Activated T-cell treated with anti-CD3 and anti-CD28 coated beads for 24 hours (primary cell): ENCODE results near the gene TACR1.
"Not testable (repeated sequence)": the region's sequence is repeated elsewhere in the genome, so short reads cannot be mapped to it uniquely, and the experiment has no call there.

ENCODE experiments used
- DNase-seq: peaks from one replicate; pipeline ENCODE4 v3.0.0-alpha.2; 2020; ENCODE audit warnings: low read depth

TACR1 gene, protein sequence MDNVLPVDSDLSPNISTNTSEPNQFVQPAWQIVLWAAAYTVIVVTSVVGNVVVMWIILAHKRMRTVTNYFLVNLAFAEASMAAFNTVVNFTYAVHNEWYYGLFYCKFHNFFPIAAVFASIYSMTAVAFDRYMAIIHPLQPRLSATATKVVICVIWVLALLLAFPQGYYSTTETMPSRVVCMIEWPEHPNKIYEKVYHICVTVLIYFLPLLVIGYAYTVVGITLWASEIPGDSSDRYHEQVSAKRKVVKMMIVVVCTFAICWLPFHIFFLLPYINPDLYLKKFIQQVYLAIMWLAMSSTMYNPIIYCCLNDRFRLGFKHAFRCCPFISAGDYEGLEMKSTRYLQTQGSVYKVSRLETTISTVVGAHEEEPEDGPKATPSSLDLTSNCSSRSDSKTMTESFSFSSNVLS

GRCh38 chr2:75199428-75200011, at the start of gene TACR1:
TSS of gene TACR1 (minus strand) at chr2:75199520. CDS start at chr2:75198934, 586 bp downstream.
- DNase-seq: peak; percentile 33

DNA sequence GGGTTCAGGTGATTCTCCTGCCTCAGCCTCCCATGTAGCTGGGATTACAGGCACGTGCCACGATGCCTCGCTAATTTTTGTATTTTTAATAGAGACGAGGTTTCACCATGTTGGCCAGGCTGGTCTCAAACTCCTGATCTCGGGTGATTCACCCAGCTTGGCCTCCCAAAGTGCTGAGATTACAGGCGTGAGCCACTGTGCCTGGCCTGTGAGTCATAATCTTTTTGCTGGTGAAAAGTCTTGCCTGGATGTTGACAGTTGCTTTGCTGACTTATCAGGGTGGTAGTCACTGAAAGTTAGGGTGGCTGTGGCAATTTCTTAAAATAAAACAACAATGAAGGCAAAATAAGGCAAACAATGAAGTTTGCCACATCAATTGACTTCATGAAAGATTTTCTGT, 49.3 kb upstream of the TACR1 start:
- not testable (repeated sequence) for DNase-seq

- DNase-seq: no peak
Measured at GRCh38 chr2:75246441-75247167, 47.3 kb upstream of the TACR1 start.

DNA sequence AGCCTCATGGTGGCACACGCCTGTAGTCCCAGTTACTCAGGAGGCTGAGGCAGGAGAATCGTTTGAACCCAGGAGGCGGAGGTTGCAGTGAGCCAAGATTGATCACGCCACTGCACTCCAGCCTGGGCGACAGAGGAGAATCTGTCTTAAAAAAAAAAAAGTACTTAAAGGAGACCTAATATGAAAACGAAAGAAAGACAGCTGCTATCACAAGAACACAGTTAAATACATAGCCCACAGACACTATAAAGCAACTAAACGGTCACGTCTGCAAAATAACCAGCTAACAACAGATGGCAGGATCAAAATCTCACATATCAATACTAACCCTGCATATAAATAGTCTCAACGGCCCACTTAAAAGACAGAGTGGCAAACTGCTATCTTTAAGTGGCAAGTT, 43.9 kb upstream of the TACR1 start:
- DNase-seq: no peak

DNA sequence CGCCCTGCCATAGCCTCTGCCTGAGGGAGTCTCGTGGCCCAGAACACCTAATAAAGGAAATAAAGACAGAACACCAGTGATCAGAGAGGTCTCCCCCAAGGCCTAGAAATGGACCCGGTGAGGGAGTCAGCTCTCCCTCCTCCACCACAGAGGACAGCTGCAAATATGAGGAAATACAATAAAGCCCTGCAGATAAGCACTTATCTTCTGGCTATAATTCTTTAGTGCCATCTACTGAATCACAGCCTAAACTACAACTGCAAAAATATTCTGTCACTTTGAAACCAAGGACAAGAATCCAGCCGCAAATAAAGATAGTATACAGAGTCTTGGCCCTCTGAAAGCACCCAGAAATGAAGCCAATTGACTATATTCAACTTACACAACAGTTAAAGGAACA, 42.4 kb upstream of the TACR1 start:
- DNase-seq: no peak

- DNase-seq: no peak
Measured at GRCh38 chr2:75238670-75239330, 39.5 kb upstream of the TACR1 start.

- no peak for DNase-seq
Measured at GRCh38 chr2:75237296-75237695, 38.0 kb upstream of the TACR1 start.

DNA sequence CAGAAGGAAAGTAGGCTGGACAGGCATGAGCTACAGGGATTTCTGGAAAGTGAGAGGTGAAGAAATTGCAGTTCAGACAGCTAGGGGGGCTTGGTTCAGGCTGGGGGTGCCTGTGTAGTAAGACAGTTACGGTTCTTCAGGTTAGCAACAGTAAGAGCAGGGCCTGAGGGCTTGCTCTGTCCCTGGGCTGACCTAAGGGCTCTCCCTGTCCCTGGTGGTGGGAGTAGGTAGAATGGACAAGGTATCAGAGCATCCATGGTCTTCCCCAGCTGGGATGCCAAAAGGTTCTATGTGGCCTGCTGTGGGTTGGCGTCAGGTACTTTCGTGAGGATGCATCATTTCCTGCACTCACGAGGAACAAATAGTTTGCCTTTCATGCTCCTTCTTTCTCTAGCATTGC, 34.6 kb upstream of the TACR1 start:
- DNase-seq: no peak

GRCh38 chr2:75226617-75227016, 27.3 kb upstream of the TACR1 start:
- DNase-seq: no peak

DNA sequence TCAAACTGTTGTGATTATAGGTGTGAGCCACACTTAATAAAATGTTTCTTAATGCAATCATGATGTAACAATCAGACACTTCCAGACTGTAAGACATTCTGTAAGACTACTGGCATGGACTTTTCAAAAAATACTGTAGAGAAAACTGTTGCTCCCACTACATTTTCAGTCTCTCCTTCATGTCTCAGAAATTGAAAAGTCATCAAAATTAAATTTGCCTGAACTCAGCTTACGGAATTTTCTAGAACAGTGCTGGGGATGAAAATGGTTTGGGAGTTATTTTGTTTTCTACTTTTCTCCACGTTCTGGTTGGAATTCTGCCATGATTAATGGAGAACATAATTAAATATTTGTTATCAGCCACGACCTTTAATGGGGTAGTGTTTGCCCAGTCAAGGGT, 26.8 kb upstream of the TACR1 start:
- no peak for DNase-seq

DNA sequence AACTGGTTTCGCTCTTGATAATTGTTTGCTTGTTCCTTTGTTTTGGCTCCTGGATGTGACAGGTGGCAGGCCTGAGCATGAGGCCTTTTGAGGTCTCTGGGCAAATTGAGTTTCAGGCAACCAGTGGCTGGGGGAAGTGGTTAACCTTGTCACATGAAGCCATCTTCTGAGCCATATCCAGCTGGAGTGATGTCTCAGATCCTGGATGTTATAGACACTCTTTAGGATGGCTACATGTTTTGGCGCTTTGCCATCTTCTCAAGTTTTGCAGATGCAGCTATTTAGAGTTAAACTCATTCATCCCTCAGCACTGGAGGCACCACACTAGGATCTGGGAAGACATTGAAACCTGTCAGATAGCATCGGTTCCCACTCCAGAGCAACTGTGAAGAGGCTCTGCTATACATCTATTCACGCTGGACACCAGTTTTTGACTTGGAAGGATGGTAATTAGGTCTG, 25.3 kb upstream of the TACR1 start:
- DNase-seq: no peak

DNA sequence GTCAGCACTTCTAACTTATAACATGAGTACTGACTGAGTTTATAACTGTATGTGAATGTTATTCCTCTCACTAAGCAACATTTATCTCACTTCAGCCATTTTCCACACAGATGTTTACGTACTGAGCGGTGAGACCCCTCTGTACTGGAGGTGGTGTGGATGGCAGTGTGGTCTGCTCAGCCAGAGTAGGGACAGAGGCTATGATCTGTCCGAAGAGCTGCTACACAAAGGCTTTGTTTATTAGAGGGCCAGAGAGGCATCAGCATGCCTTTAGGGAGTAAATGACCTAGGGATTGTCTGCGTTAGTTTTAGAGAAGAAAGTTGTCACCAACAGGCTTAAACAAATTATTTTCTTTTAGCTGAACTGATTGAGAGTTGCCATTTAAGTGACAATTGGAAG, 23.2 kb upstream of the TACR1 start:
- no peak for DNase-seq

- no peak for DNase-seq
Measured at GRCh38 chr2:75221862-75222261, 22.5 kb upstream of the TACR1 start.

DNA sequence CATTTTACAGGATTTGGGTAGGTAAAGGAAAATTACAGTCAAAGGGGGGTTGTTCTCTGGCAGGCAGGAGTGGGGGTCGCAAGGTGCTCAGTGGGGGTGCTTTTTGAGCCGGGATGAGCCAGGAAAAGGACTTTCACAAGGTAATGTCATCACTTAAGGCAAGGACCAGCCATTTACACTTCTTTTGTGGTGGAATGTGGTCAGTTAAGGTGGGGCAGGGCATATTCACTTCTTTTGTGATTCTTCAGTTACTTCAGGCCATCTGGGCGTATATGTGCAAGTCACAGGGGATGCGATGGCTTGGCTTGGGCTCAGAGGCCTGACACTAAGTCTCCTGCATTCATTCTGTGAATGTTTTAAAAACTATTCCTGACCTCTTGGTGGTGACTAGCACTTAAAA, 19.9 kb upstream of the TACR1 start:
- not testable (repeated sequence) for DNase-seq

DNA sequence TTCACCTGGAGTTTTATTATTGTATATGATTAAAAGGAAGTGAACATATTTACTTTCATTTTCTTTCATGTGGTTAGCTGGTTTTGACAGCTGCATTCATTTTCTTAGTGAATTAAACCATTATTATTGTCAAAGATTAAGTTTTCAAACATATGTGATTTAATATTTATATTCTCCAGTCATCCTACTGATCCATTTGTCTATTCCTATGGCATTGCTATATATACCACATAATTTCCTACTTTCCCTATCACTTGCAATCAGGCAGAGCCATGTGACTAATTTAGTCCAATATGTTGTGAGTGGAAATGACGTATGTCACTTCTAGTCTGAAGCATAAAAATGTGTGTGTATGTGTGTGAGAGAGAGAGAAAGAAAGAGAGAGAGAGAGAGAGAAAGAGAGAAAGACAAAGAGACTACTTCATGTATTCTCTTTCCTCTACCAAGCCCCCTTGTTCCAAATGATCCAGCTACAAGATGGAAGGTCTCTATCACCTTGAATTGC, 12.0 kb upstream of the TACR1 start:
- DNase-seq: no peak

DNA sequence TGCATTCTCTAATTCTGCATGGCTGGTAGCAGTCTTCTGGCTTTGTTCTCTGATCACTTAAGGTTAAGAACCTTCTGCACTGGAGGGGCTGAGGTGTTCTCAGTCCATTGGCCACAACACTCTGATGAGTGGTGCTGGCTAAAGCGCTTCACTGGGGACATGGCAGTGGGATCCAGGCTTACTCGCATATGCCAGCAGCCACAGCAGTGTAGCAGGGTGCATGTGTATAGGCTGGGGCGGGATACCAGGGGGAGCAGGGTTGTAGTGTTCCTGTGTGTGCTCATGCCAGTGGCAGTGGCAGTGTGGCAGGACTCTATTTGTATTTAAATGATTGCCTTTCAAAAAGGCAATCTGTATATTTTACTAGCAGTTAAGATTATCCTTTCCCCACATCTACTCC, 11.1 kb upstream of the TACR1 start:
- DNase-seq: no peak

DNA sequence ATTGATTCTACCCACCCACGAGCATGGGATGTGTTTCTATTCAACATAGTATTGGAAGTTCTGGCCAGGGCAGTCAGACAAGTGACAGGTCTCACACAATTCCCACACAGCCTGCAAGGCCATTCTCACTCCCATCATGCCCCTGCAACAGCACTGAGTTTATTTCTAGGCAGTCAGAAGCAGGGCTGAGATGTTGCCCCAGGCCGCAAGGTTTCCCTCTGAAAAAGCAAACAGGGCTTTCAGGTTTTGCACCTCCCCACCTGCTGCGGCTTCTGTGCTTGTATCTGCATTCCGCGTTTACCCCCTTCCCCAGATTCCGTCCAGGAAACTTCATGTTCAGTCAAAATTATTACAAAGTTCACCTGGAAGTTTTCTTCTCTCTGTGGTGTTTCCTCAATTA, 9.4 kb upstream of the TACR1 start:
- no peak for DNase-seq

- no peak for DNase-seq
Measured at GRCh38 chr2:75204833-75205232, 5.5 kb upstream of the TACR1 start.

- no peak for DNase-seq
Measured at GRCh38 chr2:75202359-75202758, 3.0 kb upstream of the TACR1 start.

GRCh38 chr2:75200140-75201096, 1.1 kb upstream of the TACR1 start:
- no peak for DNase-seq

DNA sequence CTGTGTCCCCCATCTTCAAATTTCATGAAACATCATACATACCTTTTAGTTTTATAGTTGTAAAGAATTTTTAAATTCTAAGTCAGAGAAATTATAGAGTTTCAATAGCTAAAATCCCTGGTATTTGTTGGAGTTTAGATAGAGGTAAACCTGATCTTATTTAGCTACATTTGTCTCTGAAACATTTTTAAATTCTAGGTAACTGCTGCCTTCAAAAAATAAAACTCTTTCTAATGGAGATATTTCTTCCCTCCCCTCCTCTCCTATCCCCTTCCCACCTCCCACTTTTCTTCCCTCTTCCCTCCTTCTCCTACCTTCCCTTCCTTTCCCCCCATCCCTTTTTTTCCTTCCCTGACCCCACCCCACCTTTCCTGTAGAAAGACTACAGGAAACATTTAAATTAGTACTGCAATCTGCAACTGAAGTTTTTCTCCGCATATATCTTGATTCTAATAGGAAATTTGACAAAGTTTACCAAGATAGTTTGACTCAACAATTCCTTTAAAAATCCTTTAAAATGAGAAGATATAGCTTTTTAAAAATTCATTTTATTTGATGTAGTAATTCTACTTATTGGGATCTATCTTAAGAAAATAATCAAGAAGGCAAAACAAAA, 4.1 kb downstream of the TACR1 start:
- no peak for DNase-seq
